NOMO-1 (cell line): ENCODE measurements around the gene ZRANB1.

Experiments
- DNase-seq, 2 experiments: peaks; one replicate each; lab custom pipeline; 2025; ENCODE audit not compliant: unreplicated experiment in 2 of 2; lab: John Stamatoyannopoulos, UW

Gene ZRANB1

GRCh38 chr10:124918906-124919305, 23.0 kb upstream of the ZRANB1 start:
- no peak for DNase-seq

GRCh38 chr10:124921261-124921660, 20.7 kb upstream of the ZRANB1 start:
- no peak for DNase-seq

GRCh38 chr10:124923684-124924083, 18.2 kb upstream of the ZRANB1 start:
- DNase-seq, result no peak

GRCh38 chr10:124926548-124926947, 15.4 kb upstream of the ZRANB1 start:
- DNase-seq, result no peak

GRCh38 chr10:124928087-124928486, 13.8 kb upstream of the ZRANB1 start:
- no peak for DNase-seq

- DNase-seq, result no peak
These were observed 13.4 kb upstream of the ZRANB1 start for GRCh38 chr10:124928545-124928944.

- no peak for DNase-seq
These were observed 6.0 kb upstream of the ZRANB1 start for GRCh38 chr10:124935946-124936345.

- no peak for DNase-seq
These were observed 5.1 kb upstream of the ZRANB1 start for GRCh38 chr10:124936813-124937212.

- no peak for DNase-seq
These were observed 2.6 kb upstream of the ZRANB1 start for GRCh38 chr10:124939290-124939689.

GRCh38 chr10:124942317-124943169, 620 bp downstream of the ZRANB1 start:
- DNase-seq, result no peak

GRCh38 chr10:124943301-124944092, 1.6 kb downstream of the ZRANB1 start:
- no peak for DNase-seq

- no peak for DNase-seq
These were observed 3.1 kb downstream of the ZRANB1 start for GRCh38 chr10:124944982-124945381.

GRCh38 chr10:124946945-124947344, 5.0 kb downstream of the ZRANB1 start:
- DNase-seq, result no peak

- DNase-seq, result no peak
These were observed 7.6 kb downstream of the ZRANB1 start for GRCh38 chr10:124949543-124949942.

- no peak for DNase-seq
These were observed 10.2 kb downstream of the ZRANB1 start for GRCh38 chr10:124952123-124952522.

GRCh38 chr10:124953421-124953820, 11.5 kb downstream of the ZRANB1 start:
- no peak for DNase-seq

- no peak for DNase-seq
These were observed 13.3 kb downstream of the ZRANB1 start for GRCh38 chr10:124955243-124955642.

- DNase-seq, result no peak
These were observed 13.9 kb downstream of the ZRANB1 start for GRCh38 chr10:124955868-124956267.

GRCh38 chr10:124956764-124957163, 14.8 kb downstream of the ZRANB1 start:
- no peak for DNase-seq

- peak; percentile 40 to 61 for DNase-seq
These were observed 15.6 kb downstream of the ZRANB1 start for GRCh38 chr10:124957404-124957947.

- no peak for DNase-seq
These were observed 17.6 kb downstream of the ZRANB1 start for GRCh38 chr10:124959564-124959963.

GRCh38 chr10:124961248-124961570, 19.3 kb downstream of the ZRANB1 start:
- no peak for DNase-seq
